ENCODE measurements around the gene ANKRD34C.

GRCh38 chr15:79296583-79296982 lies 14.1 kb downstream of the ANKRD34C start:
- no peak for TF ChIP-seq CTCF (IDR thresholded peaks at IDR 0.05)
- TF ChIP-seq POLR2A (IDR thresholded peaks at IDR 0.05) = no peak
